HS-27A (cell line): Measurements from ENCODE around the gene CLK3.
"Not testable (repeated sequence)": the region's sequence is repeated elsewhere in the genome, so short reads cannot be mapped to it uniquely, and the experiment has no call there.

Source experiments
- DNase-seq: peaks from one replicate; pipeline ENCODE4 v3.0.0-alpha.2; 2012; ENCODE audit warnings: low read depth, missing footprints

The CLK3 gene

DNA sequence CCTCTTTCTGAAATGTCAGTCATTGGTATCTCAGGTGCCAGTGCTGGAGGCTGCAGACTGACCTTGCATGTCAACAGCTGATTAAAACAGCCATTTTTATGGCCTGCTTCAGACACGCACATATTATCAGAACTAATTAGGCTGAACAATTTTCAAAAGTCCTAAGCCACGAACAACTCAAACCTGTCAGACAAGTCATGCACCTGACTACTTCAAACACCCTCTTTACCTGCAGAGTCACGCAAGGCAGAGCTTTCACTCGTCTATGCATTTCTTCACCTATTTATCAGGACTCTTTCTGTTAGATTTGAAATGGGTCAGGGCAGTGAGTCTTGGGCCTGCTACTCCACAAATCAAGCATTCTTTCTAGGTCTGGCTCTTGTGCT is 26.7 kb downstream of the CLK3 start:
- no peak for DNase-seq

DNA sequence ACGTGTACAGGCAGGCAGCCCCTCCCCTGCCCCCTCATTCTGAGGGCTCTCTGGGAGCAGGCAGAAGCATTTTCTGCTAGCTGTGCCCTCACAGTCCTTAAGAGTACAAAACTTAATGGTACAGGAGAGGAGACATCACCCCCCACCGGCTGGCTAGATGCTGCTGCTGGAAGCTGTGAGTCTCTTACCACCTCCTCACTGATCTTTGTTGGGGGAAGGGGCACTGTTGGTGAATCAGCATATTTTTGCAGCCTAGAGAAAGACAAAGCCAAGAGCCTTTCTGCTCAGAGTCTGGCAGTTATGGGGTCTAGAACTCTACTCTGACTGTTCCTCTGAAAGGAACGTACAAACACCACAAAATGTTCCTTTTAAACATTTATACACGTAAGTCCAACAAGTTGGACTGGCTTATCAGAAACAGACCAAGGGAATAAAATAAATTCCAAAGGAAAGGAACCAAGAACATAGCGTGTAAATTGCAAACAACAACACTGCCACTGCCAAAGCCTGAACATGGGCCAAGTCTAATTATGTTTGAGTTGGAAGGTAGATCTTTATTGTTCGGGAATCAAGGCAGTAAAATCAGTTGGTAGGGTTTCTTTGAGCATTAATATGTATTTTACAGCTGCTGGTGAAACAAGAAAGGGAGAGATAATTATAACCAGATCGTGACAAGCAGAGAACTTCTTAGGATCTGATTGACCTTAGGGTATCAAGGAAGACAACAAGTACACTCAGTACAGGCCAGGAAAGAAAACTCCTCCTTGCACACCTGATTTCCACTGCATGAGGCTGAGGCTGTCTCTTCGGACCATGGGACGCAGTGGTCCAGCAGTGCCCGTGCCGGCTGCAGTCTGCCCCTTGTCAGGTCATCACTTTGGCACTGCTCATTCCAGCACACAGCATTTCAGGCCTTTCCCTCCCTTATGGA is 27.4 kb downstream of the CLK3 start:
- DNase-seq: no peak

DNA sequence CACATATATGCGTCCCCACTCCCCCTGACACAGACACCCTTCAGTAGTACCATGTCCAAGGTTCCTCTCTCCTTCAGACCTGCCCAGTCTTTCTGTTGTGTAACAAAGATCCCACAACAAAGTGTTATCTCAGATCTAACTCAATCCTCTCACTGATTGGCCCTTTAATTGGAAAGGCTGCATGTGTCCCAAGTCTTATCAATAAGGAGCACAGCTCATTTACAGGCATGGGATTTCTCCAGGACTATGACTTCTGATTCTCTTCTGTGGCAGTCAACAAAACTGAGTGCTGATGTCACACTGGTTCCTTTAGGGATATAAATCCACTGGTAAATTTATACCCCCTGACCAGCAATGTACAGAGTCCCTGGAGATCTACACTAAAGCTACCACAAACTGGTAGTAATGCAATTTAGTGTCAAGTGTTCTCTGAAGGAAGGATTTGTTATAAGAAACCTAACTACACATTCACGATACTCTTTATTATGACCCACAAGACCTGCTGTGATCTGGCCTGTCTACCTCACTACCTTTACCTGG is 28.1 kb downstream of the CLK3 start:
- no peak for DNase-seq

DNA sequence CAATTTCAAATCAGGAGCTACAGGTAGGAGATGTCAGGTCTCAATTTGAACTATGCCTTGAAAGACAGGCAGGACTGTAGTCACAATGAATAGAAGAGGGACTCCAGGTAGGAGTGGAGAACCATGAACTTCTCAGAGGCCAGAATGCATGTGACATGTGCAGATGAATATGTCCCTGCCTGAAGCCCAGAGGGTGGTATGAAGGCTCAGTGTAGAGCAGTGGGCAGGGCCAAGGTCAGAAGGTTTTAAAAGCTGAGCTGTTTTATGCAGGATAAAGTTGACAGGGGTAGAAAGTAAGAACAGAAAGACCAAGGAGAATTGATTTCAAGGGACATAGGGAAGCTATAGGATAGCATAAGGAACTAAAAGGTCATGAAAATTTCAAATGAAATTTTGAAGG is 30.8 kb downstream of the CLK3 start:
- no peak for DNase-seq

DNA sequence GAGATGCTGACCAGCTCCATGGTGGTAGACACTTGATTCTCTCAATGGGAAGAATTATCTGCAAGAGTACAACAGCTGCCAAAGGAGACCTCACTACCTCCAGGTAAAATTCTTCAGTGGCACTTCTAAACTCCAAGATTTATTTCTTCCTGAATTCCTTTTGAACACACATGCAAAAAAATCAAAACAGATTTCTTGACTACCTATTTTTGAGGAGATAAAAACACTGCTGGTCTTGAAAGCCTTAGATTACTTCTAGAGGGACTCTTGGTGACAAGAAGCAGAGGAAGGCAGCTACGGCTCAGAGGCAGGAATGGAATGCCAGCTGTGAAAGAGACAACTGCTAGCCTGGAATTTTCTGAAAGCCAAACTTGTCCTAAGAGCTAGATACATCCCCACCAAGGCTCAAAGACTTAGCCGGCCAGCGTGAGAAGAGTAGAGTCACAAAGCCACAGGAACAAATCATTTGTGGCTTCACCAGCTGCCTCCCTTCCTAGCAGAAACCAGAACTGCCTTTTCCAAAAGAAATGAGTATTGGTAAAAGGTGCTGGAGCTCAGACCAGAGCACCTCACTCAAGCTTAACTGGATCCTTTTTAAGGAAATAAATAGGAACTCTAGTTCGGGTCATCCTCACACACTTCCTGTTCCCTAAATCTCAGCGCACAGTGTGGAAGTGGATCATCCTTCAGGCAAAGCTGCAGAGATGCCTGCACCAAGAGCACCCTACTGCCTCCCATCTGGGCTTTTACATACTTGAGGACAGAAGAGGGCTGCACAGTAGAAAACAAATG is 32.6 kb downstream of the CLK3 start:
- DNase-seq: no peak

DNA sequence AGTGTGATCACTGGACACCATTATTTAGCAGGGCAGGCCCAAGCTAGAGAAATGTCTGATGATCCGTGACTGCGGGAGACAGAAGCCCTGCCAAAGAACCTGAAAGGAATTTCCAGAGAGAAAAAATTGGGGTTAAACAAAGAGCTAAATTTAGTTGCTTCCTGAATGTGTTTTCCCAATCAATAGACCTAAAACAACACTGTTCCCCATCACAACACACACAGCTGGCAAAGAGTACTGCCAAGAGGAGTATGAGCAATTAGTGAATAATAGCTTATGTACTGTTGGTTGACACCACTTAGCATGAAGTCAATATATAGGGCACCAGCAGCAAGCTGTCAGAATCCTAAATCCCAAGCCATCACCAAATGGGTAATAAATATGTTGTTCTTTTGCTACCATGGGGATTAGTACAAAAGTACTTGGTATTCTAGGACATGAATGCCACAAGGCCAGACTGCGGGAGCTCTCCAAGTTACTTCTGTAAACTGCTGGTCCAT is 35.7 kb downstream of the CLK3 start:
- no peak for DNase-seq

DNA sequence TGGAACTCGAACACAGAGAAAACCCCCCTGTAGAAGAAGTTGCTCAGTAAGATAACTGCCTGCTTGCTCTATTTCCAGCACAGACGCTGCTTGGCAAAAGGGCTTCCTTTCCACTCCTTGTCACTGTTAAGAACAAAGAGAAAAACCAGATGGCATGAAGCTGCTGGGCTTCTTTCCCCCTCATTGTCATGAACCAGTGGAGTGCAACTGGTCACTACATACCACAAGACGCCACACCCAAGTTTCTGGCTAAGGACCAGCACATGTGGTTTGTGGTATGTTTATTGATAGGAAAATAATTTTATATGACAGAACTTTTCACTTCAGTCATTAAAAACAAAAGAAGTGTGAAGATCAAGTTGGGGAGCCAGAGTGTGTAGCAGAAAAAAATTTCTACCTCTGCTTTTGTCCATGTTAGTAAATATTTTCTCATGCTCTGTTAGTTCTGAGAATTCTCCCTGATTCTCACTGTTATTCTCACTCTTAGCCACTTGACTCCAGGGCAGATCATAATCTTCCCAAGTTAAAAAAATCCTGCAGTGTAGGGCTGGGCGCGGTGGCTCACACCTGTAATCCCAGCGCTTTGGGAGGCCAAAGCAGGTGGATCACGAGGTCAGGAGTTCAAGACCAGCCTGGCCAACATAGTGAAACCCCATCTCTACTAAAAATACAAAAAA is 37.9 kb downstream of the CLK3 start:
- peak; percentile 83 for DNase-seq

DNA sequence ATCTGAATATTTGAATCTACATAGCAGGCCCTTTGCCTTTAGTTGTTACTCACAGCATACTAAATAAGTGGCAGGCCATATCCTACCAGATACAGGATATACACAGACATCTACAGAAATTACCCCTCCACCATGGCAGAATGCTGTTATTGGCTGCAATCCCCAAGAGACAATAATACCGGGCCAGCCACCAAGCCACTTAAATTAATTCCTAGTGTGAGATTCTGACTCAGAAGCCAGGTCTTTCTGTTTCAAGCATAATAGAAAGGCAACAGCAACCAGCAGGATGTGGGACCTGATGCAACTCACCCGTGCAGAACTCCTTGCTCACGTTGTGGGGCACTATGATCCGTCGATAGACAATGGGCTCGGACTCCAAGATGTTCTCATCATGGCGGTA is 39.8 kb downstream of the CLK3 start:
- no peak for DNase-seq

DNA sequence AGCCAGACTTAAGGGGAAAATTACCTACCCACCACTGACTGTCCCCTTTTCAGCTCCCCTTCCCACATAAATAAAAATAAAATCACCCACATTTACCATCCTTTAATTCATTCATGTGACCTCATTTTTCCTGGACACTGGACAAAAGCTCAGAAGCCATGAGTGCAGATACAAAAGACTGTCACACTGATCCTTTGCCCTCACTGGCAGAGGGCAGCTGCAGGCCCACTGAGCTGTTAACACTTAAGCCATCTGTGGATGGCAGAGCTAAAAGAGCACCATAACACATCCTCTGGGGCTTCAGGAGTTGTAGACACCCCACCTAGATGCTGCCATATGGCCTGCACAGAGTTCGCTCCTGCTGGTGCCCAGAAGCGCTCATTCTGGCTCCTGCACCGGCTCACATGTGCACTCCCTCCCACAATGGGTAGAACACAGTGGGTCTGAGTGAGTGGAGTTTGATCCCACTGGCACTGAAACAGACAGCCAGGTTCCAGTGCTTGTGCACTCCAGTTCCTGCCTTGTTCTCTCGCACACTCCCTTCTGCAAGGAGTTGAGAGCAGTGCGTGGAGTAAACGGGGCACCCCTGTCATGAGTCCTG is 41.4 kb downstream of the CLK3 start:
- DNase-seq: no peak

DNA sequence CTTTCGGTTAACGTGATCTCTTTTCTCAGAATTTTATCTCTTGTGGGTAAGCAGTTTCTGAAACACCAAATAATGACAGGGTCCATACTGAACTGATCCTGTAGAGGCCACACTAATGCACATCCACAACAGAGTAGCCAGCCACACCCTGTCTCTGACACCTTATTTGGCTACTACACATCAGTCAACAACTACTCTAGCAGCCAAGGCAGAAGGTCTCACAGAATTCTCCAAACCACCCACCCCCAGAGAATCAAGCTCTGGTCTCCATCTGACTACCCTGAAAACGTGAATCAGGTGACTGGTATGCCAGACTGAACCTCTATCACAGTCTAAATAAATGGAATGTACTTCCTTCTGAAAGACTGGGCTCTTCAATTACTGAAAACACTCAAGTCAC is 42.2 kb downstream of the CLK3 start:
- DNase-seq: peak; percentile 31

DNA sequence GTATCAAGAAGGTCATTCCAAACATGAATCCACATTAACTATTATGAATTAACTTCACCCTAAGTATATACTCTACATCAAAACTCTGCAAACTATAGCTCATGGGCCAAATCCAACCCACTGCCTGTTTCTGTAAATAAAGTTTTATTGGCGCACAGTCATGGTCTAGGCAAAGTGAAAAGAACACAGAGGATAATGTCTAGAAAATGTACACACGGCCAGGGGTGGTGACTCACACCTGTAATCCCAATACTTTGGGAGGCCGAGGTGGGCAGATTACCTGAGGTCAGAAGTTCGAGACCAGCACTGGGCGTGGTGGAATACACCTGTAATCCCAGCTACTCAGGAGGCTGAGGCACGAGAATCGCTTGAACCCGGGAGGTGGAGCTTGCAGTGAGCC is 45.6 kb downstream of the CLK3 start:
- DNase-seq: not testable (repeated sequence)

DNA sequence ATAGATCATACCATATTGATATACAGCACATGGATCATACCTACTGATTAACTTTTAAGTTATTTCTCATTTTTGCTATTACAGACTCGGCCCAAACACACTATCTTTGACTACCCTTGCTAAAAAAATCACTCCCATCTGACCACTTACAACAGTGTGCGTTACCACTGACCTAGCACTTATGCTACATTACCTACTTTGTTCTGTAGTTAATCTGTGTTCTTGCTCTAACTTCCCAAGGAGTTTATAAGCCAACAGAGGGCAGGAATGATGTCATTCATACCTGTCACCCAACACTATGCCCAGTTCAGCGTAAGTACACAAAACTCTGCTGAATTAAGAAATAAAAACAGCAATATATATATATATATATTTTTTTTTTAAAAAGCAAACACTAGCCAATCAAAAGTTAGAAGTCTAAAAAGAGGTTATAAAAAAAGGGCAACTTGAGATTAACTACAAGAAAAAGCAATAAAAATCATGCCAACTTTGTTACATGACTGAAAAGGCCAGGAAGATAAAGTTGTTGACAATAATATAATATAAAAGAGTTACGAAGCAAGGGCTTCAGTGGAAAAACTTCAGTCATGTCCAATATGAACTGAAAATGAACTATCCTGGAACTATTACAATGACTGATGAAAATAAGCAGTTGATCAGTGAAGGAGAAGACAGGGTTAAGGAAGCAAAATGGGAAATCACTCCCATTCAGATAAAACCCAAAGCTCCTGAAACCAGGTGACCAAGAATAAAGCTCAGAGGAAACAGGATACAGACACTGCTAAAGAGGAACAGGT is 46.6 kb downstream of the CLK3 start:
- no peak for DNase-seq

DNA sequence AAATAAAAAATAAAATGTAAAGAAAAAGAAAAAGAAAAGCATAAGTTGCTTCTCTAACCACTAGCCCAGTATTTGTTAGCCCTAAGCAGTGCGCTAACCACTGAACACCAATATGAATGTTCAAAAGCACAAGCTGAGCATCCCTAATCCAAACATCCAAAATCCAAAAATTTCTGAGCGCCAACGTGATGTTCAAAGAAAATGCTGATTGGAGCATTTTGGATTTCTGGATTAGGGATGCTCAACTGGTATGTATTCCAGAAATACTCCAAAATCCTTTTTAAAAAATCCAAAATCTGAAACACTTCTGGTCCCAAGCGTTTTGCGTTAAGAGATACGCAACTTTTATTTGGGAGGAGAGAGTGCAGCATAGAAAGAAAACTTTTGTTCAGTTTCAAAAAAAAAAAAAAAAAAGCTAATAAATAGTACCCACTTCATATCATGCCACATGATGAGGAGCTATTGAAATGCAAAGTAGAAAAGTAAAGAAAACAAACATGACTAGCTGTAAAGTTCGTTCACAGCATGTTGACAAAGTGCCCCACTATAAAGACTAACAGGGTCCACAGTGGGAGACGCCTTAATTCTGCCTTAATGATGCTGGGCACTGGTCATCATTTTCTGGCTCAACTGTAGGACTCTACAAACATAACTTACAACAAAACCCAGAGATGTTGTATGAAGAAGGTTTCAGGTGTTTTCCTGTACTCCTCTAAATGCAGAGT is 47.8 kb downstream of the CLK3 start:
- no peak for DNase-seq

DNA sequence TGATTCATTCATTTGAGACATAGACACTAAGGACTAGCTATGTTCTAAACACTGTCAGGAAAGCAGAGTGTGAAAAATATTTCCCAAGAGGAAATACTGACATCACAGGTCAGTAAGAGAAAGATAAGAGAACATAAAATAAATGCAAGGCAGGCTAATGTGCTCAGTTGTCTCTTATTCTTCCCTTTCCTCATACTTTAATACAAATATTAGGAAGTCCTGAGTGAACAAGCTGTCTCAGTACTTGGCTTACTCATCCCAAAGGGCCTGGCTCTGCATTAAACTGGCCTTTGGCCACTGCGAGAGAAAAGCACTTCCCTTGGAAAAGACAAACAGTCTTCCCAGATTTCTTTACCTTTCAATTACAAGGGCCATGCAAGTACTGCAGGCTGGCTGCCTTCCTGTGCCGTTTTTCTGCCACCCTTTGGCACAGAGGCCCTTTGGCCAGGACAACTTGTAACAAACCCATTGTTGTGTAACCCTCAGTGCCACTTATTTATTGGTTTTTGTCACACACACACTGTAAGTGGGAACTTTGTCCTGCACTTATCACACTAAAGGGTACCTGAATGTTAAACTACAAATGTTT is 48.5 kb downstream of the CLK3 start:
- no peak for DNase-seq

DNA sequence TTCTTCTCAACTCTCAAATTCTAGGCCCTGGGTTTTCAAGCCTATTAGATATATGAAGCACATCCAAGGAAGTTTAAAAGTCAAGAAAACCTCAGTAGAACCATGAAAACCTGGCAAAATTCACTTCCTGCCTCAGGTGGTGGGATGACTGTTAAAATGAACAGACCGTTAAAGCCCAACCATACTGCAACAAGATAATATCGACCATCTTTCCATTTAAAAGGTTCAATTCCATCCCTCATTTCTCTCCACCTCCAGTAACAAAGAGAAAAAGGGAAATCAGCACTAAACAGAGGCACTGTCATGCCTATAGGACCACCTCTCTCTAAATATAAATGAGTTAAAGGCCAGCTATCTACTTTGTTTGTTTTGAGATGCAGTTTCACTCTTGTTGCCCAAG is 49.0 kb downstream of the CLK3 start:
- DNase-seq: no peak

DNA sequence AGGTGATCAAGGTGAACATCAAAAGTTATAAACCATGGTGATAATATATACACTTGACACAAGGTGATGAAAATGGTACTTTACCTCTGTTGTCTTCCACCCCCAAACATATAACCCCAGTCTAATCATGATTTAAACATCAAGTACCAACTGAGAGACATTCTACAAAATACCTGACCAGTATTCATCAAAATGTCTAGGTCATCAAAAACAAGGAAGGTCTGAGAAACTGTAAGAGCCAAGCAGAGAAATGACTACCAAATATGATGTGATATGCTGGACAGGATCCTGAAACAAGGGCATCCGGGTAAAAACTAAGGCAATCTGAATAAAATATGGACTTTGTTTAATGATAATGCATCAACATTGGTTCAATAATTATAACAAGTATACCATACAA is 52.3 kb downstream of the CLK3 start:
- no peak for DNase-seq

DNA sequence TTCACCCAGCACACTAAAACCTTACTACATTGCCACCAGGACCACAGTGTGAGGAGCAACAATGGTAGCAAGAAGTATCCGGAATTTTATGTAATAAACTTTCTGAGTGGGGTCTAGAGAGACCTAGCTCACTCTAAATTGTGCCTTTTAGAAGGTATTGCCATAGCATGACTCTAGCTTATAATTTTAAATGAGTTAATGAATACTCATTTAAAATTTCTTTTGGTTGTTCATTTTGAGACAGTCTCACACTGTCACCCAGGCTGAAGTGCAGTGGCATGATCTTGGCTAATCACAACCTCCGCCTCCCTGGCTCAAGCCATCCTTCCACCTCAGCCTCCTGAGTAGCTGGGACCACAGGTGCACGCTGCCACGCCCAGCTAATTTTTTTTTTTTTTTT is 54.0 kb downstream of the CLK3 start:
- DNase-seq: no peak

DNA sequence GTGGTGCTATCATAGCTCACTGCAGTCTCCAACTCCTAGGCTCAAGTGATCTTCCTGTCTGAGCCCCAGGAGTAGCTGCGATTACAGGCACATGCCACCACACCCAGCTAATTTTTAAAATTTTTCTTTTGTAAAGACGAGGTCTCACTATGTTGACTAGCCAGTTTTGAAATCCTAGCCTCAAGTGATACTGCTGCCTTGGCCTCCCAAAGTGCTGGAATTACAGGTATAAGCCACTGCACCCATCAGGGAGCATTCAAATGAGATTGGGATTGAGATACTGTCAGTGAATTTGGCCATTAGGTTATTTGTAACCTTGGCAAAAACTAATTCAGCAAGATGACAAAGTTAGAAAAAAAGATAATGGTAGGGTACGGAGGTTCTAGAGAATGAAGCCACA is 58.5 kb downstream of the CLK3 start:
- no peak for DNase-seq

DNA sequence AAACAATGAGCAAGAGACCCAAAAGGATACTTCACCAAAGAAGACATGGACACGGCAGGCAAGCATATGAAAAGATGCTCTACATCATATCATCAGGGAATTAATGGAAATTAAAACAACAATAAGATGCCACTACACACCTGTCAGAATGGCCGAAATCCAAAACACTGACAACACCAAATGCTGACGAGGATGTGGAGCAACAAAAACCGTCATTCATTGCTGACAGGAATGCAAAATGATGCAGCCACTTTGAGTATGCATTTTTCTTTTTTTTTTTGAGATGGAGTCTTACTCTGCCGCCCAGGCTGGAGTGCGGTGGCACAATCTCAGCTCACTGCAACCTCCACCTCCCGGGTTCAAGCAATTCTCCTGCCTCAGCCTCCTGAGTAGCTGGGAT is 61.2 kb downstream of the CLK3 start:
- DNase-seq: no peak
